GM18873 (cell line): ENCODE measurements around the gene TYROBP.
"Not testable (repeated sequence)": the region's sequence is repeated elsewhere in the genome, so short reads cannot be mapped to it uniquely, and the experiment has no call there.

Source experiments
- ATAC-seq: cut with Tn5 transposase; IDR thresholded peaks from one replicate; pipeline ENCODE4 v1.9.1; 2021; ENCODE audit warnings: mild to moderate bottlenecking, moderate library complexity, moderate number of reproducible peaks; ENCODE audit not compliant: unreplicated experiment, low FRiP score

TYROBP gene

GRCh38 chr19:35932291-35932936 lies 24.3 kb upstream of the TYROBP start:
- no peak for ATAC-seq

GRCh38 chr19:35931874-35932202 lies 23.7 kb upstream of the TYROBP start:
- peak; percentile 3 for ATAC-seq

GRCh38 chr19:35931161-35931873 lies 23.2 kb upstream of the TYROBP start:
- ATAC-seq = peak; percentile 88

DNA sequence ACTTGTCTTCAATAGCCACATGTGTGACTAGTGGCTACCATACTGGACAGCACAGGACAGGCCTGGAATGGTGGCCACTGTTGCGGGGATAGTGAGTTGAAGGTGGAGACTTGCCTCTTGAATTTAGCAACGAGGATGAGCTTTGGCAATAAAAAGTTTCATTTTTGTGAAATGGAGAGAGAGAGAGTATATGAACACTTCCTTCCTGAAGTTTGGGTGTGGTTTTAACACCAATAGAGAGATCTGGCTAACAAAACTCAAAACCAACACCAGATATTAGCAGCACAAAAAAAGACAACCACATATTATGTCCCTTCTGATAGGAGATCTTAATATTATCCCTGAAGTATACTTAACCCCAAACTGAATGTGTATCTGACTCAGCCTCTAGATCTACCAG lies 21.8 kb upstream of the TYROBP start:
- ATAC-seq = no peak

- ATAC-seq = no peak
Observed at GRCh38 chr19:35928507-35928906, 20.4 kb upstream of the TYROBP start.

GRCh38 chr19:35925501-35925900 lies 17.4 kb upstream of the TYROBP start:
- no peak for ATAC-seq

DNA sequence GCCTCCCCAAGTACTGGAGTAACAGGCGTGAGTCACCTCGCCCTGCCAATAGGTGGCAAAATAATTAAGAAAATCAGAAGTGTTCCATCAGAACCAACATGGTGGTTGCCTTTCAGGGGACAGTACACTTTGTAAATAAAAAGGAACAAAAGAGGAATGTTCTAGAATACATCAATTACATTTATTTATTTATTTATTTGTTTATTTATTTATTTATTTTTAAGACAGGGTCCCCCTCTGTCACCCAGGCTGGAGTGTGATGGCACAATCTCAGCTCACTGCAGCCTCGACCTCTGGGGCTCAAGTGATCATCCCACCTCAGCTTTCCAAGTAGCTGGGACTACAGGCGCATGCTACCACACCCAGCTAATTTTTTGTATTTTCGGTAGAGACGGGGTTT lies 12.9 kb upstream of the TYROBP start:
- ATAC-seq = no peak

GRCh38 chr19:35919306-35919705 lies 11.2 kb upstream of the TYROBP start:
- no peak for ATAC-seq

GRCh38 chr19:35915443-35915842 lies 7.3 kb upstream of the TYROBP start:
- ATAC-seq = no peak

DNA sequence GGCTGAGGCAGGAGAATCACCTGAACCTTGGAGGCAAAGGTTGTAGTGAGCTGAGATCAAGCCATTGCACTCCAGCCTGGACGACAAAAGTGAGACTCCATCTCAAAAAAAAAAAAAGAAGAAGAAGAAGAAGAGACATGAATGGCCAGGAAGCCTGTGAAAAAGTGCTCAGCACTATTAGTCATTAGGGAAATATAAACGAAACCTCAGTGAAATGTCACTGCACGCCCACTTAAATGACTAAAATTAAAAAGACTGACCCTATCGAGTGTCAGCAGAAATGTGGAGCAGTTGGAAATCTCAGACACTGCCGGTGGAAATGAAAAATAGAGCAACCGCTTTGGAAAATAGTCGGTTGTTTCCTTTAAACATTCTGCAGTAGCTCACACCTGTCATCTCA lies 5.5 kb upstream of the TYROBP start:
- no peak for ATAC-seq

- no peak for ATAC-seq
Observed at GRCh38 chr19:35911790-35912189, 3.7 kb upstream of the TYROBP start.

- no peak for ATAC-seq
Observed at GRCh38 chr19:35911173-35911572, 3.1 kb upstream of the TYROBP start.

DNA sequence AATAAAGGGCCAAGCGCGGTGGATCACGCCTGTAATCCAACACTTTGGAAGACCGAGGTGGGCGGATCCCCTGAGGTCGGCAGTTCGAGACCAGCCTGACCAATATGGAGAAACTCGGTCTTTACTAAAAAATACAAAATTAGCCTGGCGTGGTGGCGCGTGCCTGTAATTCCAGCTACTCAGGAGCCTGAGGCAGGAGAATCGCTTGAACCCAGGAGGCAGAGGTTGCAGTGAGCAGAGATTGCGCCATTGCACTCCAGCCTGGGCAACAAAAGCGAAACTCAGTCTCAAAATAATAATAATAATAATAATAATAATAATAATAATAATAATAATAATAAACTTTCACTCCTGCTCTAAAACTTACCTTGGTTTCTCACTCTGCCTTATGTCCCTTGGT lies 2.3 kb upstream of the TYROBP start:
- not testable (repeated sequence) for ATAC-seq

DNA sequence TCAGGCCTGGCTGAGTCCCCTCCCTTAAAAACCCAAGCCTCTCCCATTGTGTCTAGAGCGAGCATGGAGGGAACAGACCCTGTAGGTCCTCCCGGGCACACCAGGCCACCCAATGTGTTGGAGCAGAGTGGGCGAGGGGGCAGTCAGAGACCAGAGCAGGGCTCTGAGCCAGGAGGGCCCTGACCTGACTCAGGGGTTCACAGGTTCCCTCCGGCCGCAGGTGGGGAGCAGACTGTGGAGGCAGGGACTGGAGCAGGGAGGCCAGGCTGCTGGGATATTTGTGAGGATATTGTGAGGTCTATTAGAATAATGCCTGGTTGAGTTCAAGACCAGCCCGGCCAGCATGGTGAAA lies 1.6 kb upstream of the TYROBP start:
- ATAC-seq = no peak

- no peak for ATAC-seq
Observed at GRCh38 chr19:35908973-35909683, 1.0 kb upstream of the TYROBP start.

GRCh38 chr19:35907377-35907745 lies 734 bp downstream of the TYROBP start:
- ATAC-seq = no peak

DNA sequence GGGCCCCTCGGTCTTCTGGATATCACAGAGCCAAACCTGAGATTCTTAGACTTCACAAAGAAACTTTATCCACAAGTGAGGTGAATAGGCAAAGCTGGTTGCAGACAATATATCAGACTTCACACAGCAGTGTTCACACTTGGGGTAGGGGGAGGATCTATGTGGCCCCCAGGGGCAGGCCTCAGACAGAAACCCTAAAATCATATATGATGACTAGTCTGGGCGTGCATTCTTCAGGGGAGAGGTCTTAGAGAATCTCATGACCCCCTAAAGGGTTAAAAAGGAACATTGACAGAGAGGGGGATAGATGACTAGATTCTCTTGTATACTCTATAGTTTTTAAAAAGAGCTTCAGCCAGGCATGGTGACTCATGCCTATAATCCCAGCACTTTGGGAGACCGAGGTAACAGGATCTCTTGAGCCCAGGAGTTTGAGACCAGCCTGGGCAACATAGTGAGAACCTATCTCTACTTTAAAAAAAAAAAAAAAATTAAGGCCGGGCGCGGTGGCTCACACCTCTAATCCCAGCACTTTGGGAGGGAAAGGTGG lies 2.8 kb downstream of the TYROBP start:
- ATAC-seq = no peak

DNA sequence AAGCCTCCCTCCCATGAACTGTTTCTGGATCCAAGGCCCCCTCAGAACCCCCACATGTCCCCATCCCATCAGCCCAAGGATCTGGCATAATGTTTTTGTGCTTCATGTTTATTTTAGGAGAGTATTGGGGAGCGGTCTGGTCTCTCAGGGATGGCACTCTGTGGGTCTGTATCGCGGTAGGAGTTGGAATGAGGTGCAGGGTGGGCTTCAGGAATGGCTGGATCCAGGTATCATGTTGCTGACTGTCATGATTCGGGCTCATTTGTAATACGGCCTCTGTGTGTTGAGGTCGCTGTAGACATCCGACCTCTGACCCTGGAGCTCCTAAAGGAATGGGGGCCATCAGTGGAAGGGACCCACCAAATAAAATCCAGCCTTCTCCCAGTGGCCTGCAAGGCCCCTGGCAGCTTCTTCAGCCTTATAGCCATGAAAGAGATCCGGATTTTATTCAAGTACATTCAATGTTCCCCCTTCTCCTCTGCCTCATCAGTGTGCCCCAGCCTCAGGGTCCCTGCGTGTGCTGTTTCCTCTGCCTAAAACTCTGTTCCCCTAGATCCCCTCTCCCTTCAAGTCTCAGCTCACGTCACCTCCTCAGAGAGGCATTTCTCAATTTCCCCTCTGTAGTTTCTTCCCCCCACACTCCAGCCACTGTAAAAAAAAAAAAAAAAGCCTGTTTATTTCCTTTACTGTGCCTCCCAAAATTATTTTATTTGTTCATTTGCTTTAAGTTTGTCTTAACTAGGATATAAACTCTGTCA lies 3.6 kb downstream of the TYROBP start:
- ATAC-seq = no peak

DNA sequence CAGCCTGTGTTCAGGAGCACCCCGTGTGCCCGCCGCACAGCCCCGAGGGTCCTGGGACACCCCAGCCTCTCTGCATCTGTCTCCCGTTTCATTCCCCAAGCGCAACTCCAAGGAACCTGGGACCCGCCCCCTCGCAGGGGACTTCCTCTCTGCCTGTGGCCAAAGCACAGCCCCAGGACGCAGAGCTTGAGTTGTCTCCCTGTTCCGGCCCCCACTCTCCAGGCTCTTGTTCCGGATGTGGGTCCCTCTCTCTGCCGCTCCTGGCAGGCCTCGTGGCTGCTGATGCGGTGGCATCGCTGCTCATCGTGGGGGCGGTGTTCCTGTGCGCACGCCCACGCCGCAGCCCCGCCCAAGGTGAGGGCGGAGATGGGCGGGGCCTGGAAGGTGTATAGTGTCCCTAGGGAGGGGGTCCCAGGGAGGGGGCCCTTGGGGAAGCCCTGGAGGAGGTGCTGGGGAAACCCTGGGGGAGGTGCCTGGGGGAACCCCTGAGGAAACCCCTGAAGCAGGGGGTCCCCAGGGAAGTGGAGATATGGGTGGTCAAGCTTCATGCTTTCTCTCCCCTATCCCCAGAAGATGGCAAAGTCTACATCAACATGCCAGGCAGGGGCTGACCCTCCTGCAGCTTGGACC lies 4.4 kb downstream of the TYROBP start:
- peak; percentile 37 for ATAC-seq

DNA sequence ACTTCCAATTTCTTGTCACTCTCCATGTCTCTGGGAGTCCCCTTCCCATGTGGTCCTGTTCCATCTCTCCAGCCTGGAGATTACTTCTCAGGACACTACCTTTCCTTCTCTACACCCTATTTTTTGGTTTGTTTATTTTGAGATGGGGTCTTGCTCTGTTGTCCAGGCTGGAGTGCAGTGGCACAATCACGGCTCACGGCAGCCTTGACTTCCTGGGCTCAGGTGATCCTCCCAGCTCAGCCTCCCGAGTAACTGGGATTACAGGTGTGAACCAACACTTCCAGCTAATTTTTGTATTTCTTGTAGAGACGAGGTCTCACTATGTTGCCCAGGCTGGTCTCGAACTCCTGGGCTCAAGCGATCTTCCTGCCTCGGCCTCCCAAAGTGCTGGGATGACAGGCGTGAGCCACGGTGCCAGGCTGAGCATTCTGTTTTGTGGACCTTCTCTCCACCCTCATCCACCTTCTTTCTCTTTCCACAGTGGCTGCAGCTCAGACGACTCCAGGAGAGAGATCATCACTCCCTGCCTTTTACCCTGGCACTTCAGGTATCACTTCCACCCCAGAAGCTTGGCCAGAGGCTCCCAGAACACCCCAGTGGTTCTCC lies 5.1 kb downstream of the TYROBP start:
- ATAC-seq = no peak
